GM23248 (cell line): ENCODE results near the gene PTCSC3. TPM values are rescaled to one million over a fixed set of nuclear protein-coding genes. Genes with fewer than 3 reads are reported as not detected.
A peak's percentile ranks its signal among the peaks of the same experiment; 100 is the strongest.

Experiments used
- DNase-seq: peaks from one replicate; pipeline ENCODE4 v3.0.0-alpha.2; 2015
- H2AFZ ChIP-seq: fragments of 200-600 bp; sonication (generic); 2 replicates; pipeline ENCODE4 v1.6.1; 2016; ENCODE audit warnings: antibody characterized with exemption
- H3F3A ChIP-seq: fragments of 200-600 bp; sonication (generic); 2 replicates; pipeline ENCODE4 v1.6.1; 2016; ENCODE audit warnings: mild to moderate bottlenecking, antibody characterized with exemption, mixed run types; ENCODE audit not compliant: insufficient read depth
- H3K27ac ChIP-seq: fragments of 200-600 bp; sonication (generic); 2 replicates; pipeline ENCODE4 v1.5.1; 2016; ENCODE audit warnings: mild to moderate bottlenecking
- H3K27me3 ChIP-seq: fragments of 200-600 bp; sonication (generic); replicated peaks from 2 replicates; pipeline ENCODE4 v1.6.1; 2016; ENCODE audit warnings: mild to moderate bottlenecking; ENCODE audit not compliant: insufficient read depth
- H3K36me3 ChIP-seq: fragments of 200-600 bp; sonication (generic); 2 replicates; pipeline ENCODE4 v1.6.1; 2016; ENCODE audit warnings: low read depth, mild to moderate bottlenecking
- H3K4me1 ChIP-seq: fragments of 200-600 bp; sonication (generic); 2 replicates; pipeline ENCODE4 v1.6.1; 2016; ENCODE audit warnings: mild to moderate bottlenecking; ENCODE audit not compliant: insufficient read depth
- H3K4me2 ChIP-seq: fragments of 200-600 bp; sonication (generic); one replicate; pipeline ENCODE4 v1.6.1; 2016; ENCODE audit warnings: mild to moderate bottlenecking; ENCODE audit not compliant: unreplicated experiment
- H3K4me3 ChIP-seq: fragments of 200-600 bp; sonication (generic); 2 replicates; pipeline ENCODE4 v1.5.1; 2016; ENCODE audit warnings: mild to moderate bottlenecking
- H3K79me2 ChIP-seq: fragments of 200-600 bp; sonication (generic); 2 replicates; pipeline ENCODE4 v1.6.1; 2016; ENCODE audit warnings: mild to moderate bottlenecking; ENCODE audit not compliant: insufficient read depth
- H3K9ac ChIP-seq: fragments of 200-600 bp; sonication (generic); 2 replicates; pipeline ENCODE4 v1.6.1; 2016; ENCODE audit warnings: mild to moderate bottlenecking
- H3K9me2 ChIP-seq: fragments of 200-600 bp; sonication (generic); 2 replicates; pipeline ENCODE4 v1.6.1; 2016; ENCODE audit warnings: mixed run types, mild to moderate bottlenecking, moderate library complexity; ENCODE audit not compliant: insufficient read depth
- H3K9me3 ChIP-seq: fragments of 200-600 bp; sonication (generic); one replicate; pipeline ENCODE4 v1.6.1; 2017; ENCODE audit warnings: low read depth
- H4K20me1 ChIP-seq: fragments of 200-600 bp; sonication (generic); 2 replicates; pipeline ENCODE4 v1.6.0; 2016; ENCODE audit not compliant: insufficient read depth
- EZH2 ChIP-seq: fragments of 200-600 bp; sonication (generic); IDR thresholded peaks from 2 replicates; pipeline ENCODE4 v1.6.1; 2018; ENCODE audit warnings: antibody characterized with exemption, mild to moderate bottlenecking; ENCODE audit not compliant: insufficient read depth, poor library complexity, severe bottlenecking
- EZH2phosphoT487 ChIP-seq: fragments of 200-600 bp; sonication (generic); IDR thresholded peaks from 2 replicates; pipeline ENCODE4 v1.6.1; 2018; ENCODE audit warnings: antibody characterized with exemption, moderate library complexity, mild to moderate bottlenecking, low read depth; ENCODE audit not compliant: insufficient read depth
- WGBS, 2 experiments: methylation state at CpG; one replicate each; pipeline ENCODE4 v1.1.6; 2015 to 2017; ENCODE audit warnings: low lambda C conversion rate in 2 of 2, low coverage in 1 of 2; ENCODE audit errors: missing lambda C conversion rate in 2 of 2; 5-methylcytosine and 5-hydroxymethylcytosine counted together
- in situ Hi-C: fragments of 300-500 bp; cut with MboI; formaldehyde crosslinking; loops from 2 replicates; pipeline ENCODE4 v1.15.0; 2020
- polyA plus RNA-seq: library from polyadenylated mRNA; unstranded; fragments of >200 nt; fragmentation: Nextera tagmentation; extraction: Ambion mirVana; gene quantifications from 2 replicates; pipeline ENCODE4 v1.2.1, GENCODE V29; 2016
- total RNA-seq: library from RNA; depleted of rRNA; stranded (reverse); fragments of >200 nt; shearing (Covaris generic); gene quantifications from 2 replicates; pipeline ENCODE4 v1.2.3, GENCODE V29; 2014

The PTCSC3 gene
- total and polyA plus RNA-seq, 2 experiments from 2014 or later: not detected

DNA sequence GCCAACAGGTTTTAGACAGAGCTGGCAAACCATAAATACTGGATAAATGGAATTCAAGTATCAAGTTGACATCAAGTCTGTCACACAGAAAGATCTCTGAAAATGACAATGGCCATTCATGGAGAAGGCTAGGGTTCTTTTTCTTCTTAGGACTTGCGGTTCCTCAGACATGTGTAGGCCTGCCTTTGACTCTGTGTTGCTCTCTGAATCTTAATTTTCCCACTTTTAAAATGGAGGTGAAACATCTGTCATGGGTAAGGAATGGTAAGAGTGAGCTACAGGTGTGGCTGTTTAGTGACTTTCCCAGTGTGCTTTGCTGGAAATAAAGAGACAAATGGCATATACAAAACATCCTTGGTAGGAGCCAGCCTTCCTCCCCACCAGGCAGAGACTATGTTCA, 79.2 kb downstream of the PTCSC3 start:
- no peak overlapping the region for H2AFZ ChIP-seq
- H3K9me3 ChIP-seq: no peaks in the 10 kb centered on the region
- H3K4me1 ChIP-seq: peaks cover 10% of the 10 kb centered on the region
- H3K79me2 ChIP-seq: no peaks in the 10 kb centered on the region
- no peak overlapping the region for H3K27ac ChIP-seq
- in situ Hi-C loops: no loop called here
- H3K4me3 ChIP-seq: no peak overlapping the region
- peaks cover 4% of the 10 kb centered on the region; the same call in 1 of the 2 replicates for H3F3A ChIP-seq
- TF ChIP-seq EZH2phosphoT487: no peak
- no peak overlapping the region for H3K4me2 ChIP-seq
- H3K27me3 ChIP-seq: no peaks in the 10 kb centered on the region
- no peaks in the 10 kb centered on the region for H4K20me1 ChIP-seq
- no peak overlapping the region for H3K9ac ChIP-seq
- WGBS, 2 experiments: 96 to 100% methylated on average over 1 of the region's 1 CpG
- no peaks in the 10 kb centered on the region for H3K36me3 ChIP-seq
- no peaks in the 10 kb centered on the region for H3K9me2 ChIP-seq
- DNase-seq: no peak

DNA sequence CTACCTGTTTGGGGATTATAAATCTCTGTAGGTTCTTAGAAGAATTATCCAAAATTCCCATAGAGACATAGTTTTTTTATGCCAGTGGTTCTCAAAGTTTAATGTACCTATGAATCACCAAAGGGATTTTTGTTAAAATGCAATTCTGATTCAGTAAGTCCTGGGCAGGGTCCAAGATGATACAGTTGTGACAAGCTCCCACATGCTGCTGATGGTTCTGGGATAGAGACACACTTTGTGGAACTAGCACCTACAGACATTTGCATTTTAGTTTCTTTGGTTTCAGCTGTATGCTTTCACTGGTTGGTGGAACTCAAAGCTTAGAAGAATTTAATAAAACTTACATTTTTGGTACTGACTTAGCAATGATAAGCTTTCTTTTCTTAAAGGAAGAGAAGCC, 80.4 kb downstream of the PTCSC3 start:
- no peak for TF ChIP-seq EZH2
- TF ChIP-seq EZH2phosphoT487: no peak
- peak; percentile 91 for DNase-seq

GRCh38 chr14:36094963-36095362, 81.6 kb downstream of the PTCSC3 start:
- Histone ChIP-seq H3K9me2 (no peaks in the 10 kb centered on the region), H3K27me3 (no peaks in the 10 kb centered on the region), H3K4me2 (no peak overlapping the region), H3K4me1 (peaks cover 27% of the 10 kb centered on the region), H3K9ac (no peak overlapping the region), H3F3A (peaks cover 14% of the 10 kb centered on the region; the same call in 1 of the 2 replicates), H3K36me3 (no peaks in the 10 kb centered on the region), H3K27ac (no peak overlapping the region), H3K4me3 (no peak overlapping the region), H3K9me3 (no peaks in the 10 kb centered on the region), H4K20me1 (no peaks in the 10 kb centered on the region), H3K79me2 (no peaks in the 10 kb centered on the region), H2AFZ (no peak overlapping the region)
- TF ChIP-seq EZH2phosphoT487 (no peak), EZH2 (no peak)
- in situ Hi-C loops: no loop called here
- WGBS, 2 experiments: 88 to 99% methylated on average over 4 of the region's 4 CpGs
- DNase-seq: no peak

More for the DNA sequence above, 80.4 kb downstream of the PTCSC3 start:
- Histone ChIP-seq H3K36me3 (no peaks in the 10 kb centered on the region), H3K27ac (no peak overlapping the region), H3K9me2 (no peaks in the 10 kb centered on the region), H3K27me3 (no peaks in the 10 kb centered on the region), H3K9ac (no peak overlapping the region), H2AFZ (no peak overlapping the region), H3K79me2 (no peaks in the 10 kb centered on the region), H3K9me3 (no peaks in the 10 kb centered on the region), H3K4me1 (peaks cover 21% of the 10 kb centered on the region), H3F3A (peaks cover 9% of the 10 kb centered on the region; the same call in 1 of the 2 replicates), H3K4me3 (no peak overlapping the region), H4K20me1 (no peaks in the 10 kb centered on the region), H3K4me2 (no peak overlapping the region)
- in situ Hi-C loops: no loop called here

DNA sequence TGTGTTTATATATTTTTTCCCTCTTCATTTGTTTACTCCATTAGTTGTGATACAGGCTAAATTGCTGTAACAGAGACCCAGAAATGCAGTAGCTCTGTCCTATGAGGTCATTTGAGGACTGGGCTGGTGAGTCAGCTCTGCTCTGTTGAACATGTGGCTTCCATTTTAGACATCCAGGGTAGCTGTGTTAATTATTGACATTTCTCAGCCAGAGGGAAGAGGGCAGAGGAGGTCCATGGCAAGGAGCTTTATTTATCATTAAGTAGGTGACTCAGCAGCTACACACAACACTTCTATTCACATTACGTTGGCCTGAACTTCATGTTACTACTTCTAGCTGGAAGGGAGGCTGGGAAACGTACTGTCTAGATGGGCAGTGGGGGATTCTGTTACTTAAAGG, 85.4 kb downstream of the PTCSC3 start:
- no peak overlapping the region for H3K4me3 ChIP-seq
- H2AFZ ChIP-seq: peak overlapping the region; percentile 51
- H3K9me2 ChIP-seq: no peaks in the 10 kb centered on the region
- H3K27me3 ChIP-seq: no peaks in the 10 kb centered on the region
- peak overlapping the region; percentile 40; the same call in 1 of the 2 replicates for H3K27ac ChIP-seq
- no peak overlapping the region for H3K9ac ChIP-seq
- no peaks in the 10 kb centered on the region for H3K79me2 ChIP-seq
- WGBS, 2 experiments: 0% methylated on average over 2 of the region's 2 CpGs
- peaks cover 24% of the 10 kb centered on the region for H3K4me1 ChIP-seq
- H3K36me3 ChIP-seq: no peaks in the 10 kb centered on the region
- peak; percentile 95 for DNase-seq
- peak overlapping the region; percentile 69 for H3K4me2 ChIP-seq
- TF ChIP-seq EZH2 (no peak), EZH2phosphoT487 (no peak)
- H3K9me3 ChIP-seq: no peaks in the 10 kb centered on the region
- H4K20me1 ChIP-seq: no peaks in the 10 kb centered on the region
- in situ Hi-C loops: no loop called here
- H3F3A ChIP-seq: peaks cover 14% of the 10 kb centered on the region; the same call in 1 of the 2 replicates

GRCh38 chr14:36087411-36087810, 89.1 kb downstream of the PTCSC3 start:
- Histone ChIP-seq H3F3A (peaks cover 10% of the 10 kb centered on the region; the same call in 1 of the 2 replicates), H3K9me3 (no peaks in the 10 kb centered on the region), H3K9ac (no peak overlapping the region), H3K27ac (no peak overlapping the region), H3K9me2 (no peaks in the 10 kb centered on the region), H3K4me2 (no peak overlapping the region), H3K79me2 (no peaks in the 10 kb centered on the region), H3K36me3 (no peaks in the 10 kb centered on the region), H3K4me1 (peaks cover 17% of the 10 kb centered on the region), H3K27me3 (no peaks in the 10 kb centered on the region), H2AFZ (no peak overlapping the region), H3K4me3 (no peak overlapping the region), H4K20me1 (no peaks in the 10 kb centered on the region)
- WGBS, 2 experiments: 88 to 90% methylated on average over 3 of the region's 3 CpGs
- in situ Hi-C loops: no loop called here
- DNase-seq: no peak
- TF ChIP-seq EZH2 (no peak), EZH2phosphoT487 (no peak)
